ENCODE data around the gene STOM. TPM values are rescaled to one million over a fixed set of nuclear protein-coding genes. Genes with fewer than 3 reads are reported as not detected.
A peak's percentile ranks its signal among the peaks of the same experiment; 100 is the strongest.

STOM gene
- total RNA-seq, 2 experiments from 2014 or later = 34.7 to 44.5 TPM

- ATAC-seq (no peak), DNase-seq (no peak)
- Mint-ChIP-seq H3K27me3 (no peaks in the 10 kb centered on the region), H3K9me3 (ENCODE audit: low read depth) (peaks cover 4% of the 10 kb centered on the region), H3K4me3 (peak overlapping the region; percentile 42), H3K36me3 (ENCODE audit: low read depth) (peaks cover 4% of the 10 kb centered on the region), H3K4me1 (peaks cover 32% of the 10 kb centered on the region), H3K27ac (no peak overlapping the region)
- CTCF ChIA-PET = no interaction called here
- POLR2A ChIA-PET = no interaction called here
- intact Hi-C loops (cut with DNase I, micrococcal nuclease) = loop anchor here in 1 of 2 experiments (2.0 kb wide), 1 partner anchor 33 kb away; no protein-coding TSS in a partner anchor
Observed at GRCh38 chr9:121368138-121368522, 1.9 kb downstream of the STOM start.

GRCh38 chr9:121367306-121368137 is 2.5 kb downstream of the STOM start:
- H3K27ac Mint-ChIP-seq = no peak overlapping the region
- DNase-seq = no peak
- intact Hi-C loops (cut with DNase I, micrococcal nuclease) = loop anchor here in 1 of 2 experiments (2.0 kb wide), 1 partner anchor 33 kb away; no protein-coding TSS in a partner anchor
- H3K9me3 Mint-ChIP-seq (ENCODE audit: low read depth) = peaks cover 4% of the 10 kb centered on the region
- no peak for ATAC-seq
- H3K4me3 Mint-ChIP-seq = peak overlapping the region; percentile 42
- H3K4me1 Mint-ChIP-seq = peaks cover 36% of the 10 kb centered on the region
- no peaks in the 10 kb centered on the region for H3K27me3 Mint-ChIP-seq
- H3K36me3 Mint-ChIP-seq (ENCODE audit: low read depth) = peaks cover 4% of the 10 kb centered on the region
- ChIA-PET POLR2A (no interaction called here), CTCF (no interaction called here)

- peaks cover 4% of the 10 kb centered on the region for H3K9me3 Mint-ChIP-seq (ENCODE audit: low read depth)
- ChIA-PET POLR2A (no interaction called here), CTCF (interaction anchor here (1.0 kb wide), 1 partner anchor 9 kb away, joined by 6 read pairs; no protein-coding TSS in a partner anchor)
- H3K36me3 Mint-ChIP-seq (ENCODE audit: low read depth) = peaks cover 4% of the 10 kb centered on the region
- no peak overlapping the region for H3K27ac Mint-ChIP-seq
- no peak overlapping the region for H3K4me3 Mint-ChIP-seq
- ATAC-seq (no peak), DNase-seq (no peak)
- H3K27me3 Mint-ChIP-seq = no peaks in the 10 kb centered on the region
- H3K4me1 Mint-ChIP-seq = peaks cover 39% of the 10 kb centered on the region
- intact Hi-C loops (cut with DNase I, micrococcal nuclease) = no loop called here
Observed at GRCh38 chr9:121366611-121367192, 3.3 kb downstream of the STOM start.

- intact Hi-C loops (cut with DNase I, micrococcal nuclease) = no loop called here
- POLR2A ChIA-PET = no interaction called here
- peaks cover 3% of the 10 kb centered on the region for H3K36me3 Mint-ChIP-seq (ENCODE audit: low read depth)
Observed at GRCh38 chr9:121365564-121365963, 4.5 kb downstream of the STOM start.

GRCh38 chr9:121364886-121365285 is 5.2 kb downstream of the STOM start:
- intact Hi-C loops (cut with DNase I, micrococcal nuclease) = no loop called here

More at GRCh38 chr9:121365564-121365963, 4.5 kb downstream of the STOM start:
- H3K4me3 Mint-ChIP-seq = no peak overlapping the region
- DNase-seq = no peak
- no peak overlapping the region for H3K27ac Mint-ChIP-seq
- H3K4me1 Mint-ChIP-seq = peaks cover 38% of the 10 kb centered on the region
- CTCF ChIA-PET = interaction anchor here (0.8 to 4.1 kb wide), 3 partner anchors 9 to 45 kb away, joined by 3 to 19 read pairs (median 3); no protein-coding TSS in a partner anchor
- H3K9me3 Mint-ChIP-seq (ENCODE audit: low read depth) = peaks cover 3% of the 10 kb centered on the region
- no peaks in the 10 kb centered on the region for H3K27me3 Mint-ChIP-seq
- ATAC-seq = no peak

GRCh38 chr9:121364077-121364476 is 6.0 kb downstream of the STOM start:
- no peaks in the 10 kb centered on the region for H3K27me3 Mint-ChIP-seq
- peaks cover 39% of the 10 kb centered on the region for H3K4me1 Mint-ChIP-seq
- H3K9me3 Mint-ChIP-seq (ENCODE audit: low read depth) = no peaks in the 10 kb centered on the region
- ChIA-PET POLR2A (no interaction called here), CTCF (interaction anchor here (1.1 to 4.1 kb wide), 3 partner anchors 10 to 48 kb away, joined by 3 to 19 read pairs (median 4); no protein-coding TSS in a partner anchor)
- DNase-seq (no peak), ATAC-seq (no peak)
- H3K4me3 Mint-ChIP-seq = no peak overlapping the region
- H3K27ac Mint-ChIP-seq = no peak overlapping the region
- intact Hi-C loops (cut with DNase I, micrococcal nuclease) = no loop called here
- H3K36me3 Mint-ChIP-seq (ENCODE audit: low read depth) = no peaks in the 10 kb centered on the region

More at GRCh38 chr9:121364886-121365285, 5.2 kb downstream of the STOM start:
- Mint-ChIP-seq H3K27me3 (no peaks in the 10 kb centered on the region), H3K4me3 (no peak overlapping the region), H3K9me3 (ENCODE audit: low read depth) (no peaks in the 10 kb centered on the region), H3K36me3 (ENCODE audit: low read depth) (no peaks in the 10 kb centered on the region), H3K4me1 (peaks cover 35% of the 10 kb centered on the region), H3K27ac (no peak overlapping the region)
- DNase-seq = no peak
- ATAC-seq = no peak
- ChIA-PET POLR2A (no interaction called here), CTCF (interaction anchor here (0.8 to 4.1 kb wide), 5 partner anchors 9 to 49 kb away, joined by 3 to 19 read pairs (median 3); no protein-coding TSS in a partner anchor)

GRCh38 chr9:121363622-121363961 is 6.5 kb downstream of the STOM start:
- ChIA-PET POLR2A (no interaction called here), CTCF (interaction anchor here (1.3 to 4.1 kb wide), 2 partner anchors 43 to 47 kb away, joined by 3 to 19 read pairs; no protein-coding TSS in a partner anchor)
- Mint-ChIP-seq H3K4me3 (no peak overlapping the region), H3K27ac (no peak overlapping the region), H3K27me3 (no peaks in the 10 kb centered on the region), H3K36me3 (ENCODE audit: low read depth) (no peaks in the 10 kb centered on the region), H3K9me3 (ENCODE audit: low read depth) (no peaks in the 10 kb centered on the region), H3K4me1 (peaks cover 39% of the 10 kb centered on the region)
- DNase-seq = no peak
- intact Hi-C loops (cut with DNase I, micrococcal nuclease) = no loop called here
- no peak for ATAC-seq

- intact Hi-C loops (cut with DNase I, micrococcal nuclease) = no loop called here
- ATAC-seq = no peak
- no peak overlapping the region for H3K4me3 Mint-ChIP-seq
- DNase-seq = no peak
- H3K36me3 Mint-ChIP-seq (ENCODE audit: low read depth) = no peaks in the 10 kb centered on the region
- no peaks in the 10 kb centered on the region for H3K27me3 Mint-ChIP-seq
- H3K4me1 Mint-ChIP-seq = peaks cover 39% of the 10 kb centered on the region
- ChIA-PET CTCF (interaction anchor here (1.3 to 4.1 kb wide), 2 partner anchors 43 to 47 kb away, joined by 3 to 19 read pairs; no protein-coding TSS in a partner anchor), POLR2A (no interaction called here)
- H3K9me3 Mint-ChIP-seq (ENCODE audit: low read depth) = no peaks in the 10 kb centered on the region
- no peak overlapping the region for H3K27ac Mint-ChIP-seq
Observed at GRCh38 chr9:121362813-121363621, 7.0 kb downstream of the STOM start.

GRCh38 chr9:121360601-121361374 is 9.3 kb downstream of the STOM start:
- H3K4me3 Mint-ChIP-seq = no peak overlapping the region
- no peak overlapping the region for H3K27ac Mint-ChIP-seq
- H3K9me3 Mint-ChIP-seq (ENCODE audit: low read depth) = no peaks in the 10 kb centered on the region
- ATAC-seq (no peak), DNase-seq (no peak)
- intact Hi-C loops (cut with DNase I, micrococcal nuclease) = no loop called here
- H3K4me1 Mint-ChIP-seq = peaks cover 46% of the 10 kb centered on the region
- no peaks in the 10 kb centered on the region for H3K36me3 Mint-ChIP-seq (ENCODE audit: low read depth)
- CTCF ChIA-PET = interaction anchor here (0.6 to 1.0 kb wide), 2 partner anchors 149 to 1442 kb away, joined by 3 read pairs; no protein-coding TSS in a partner anchor
- no peaks in the 10 kb centered on the region for H3K27me3 Mint-ChIP-seq
- POLR2A ChIA-PET = interaction anchor here (1.1 kb wide), 1 partner anchor 9 kb away, joined by 3 read pairs; no protein-coding TSS in a partner anchor

- H3K27me3 Mint-ChIP-seq = no peaks in the 10 kb centered on the region
- H3K4me3 Mint-ChIP-seq = no peak overlapping the region
- H3K36me3 Mint-ChIP-seq (ENCODE audit: low read depth) = peaks cover 3% of the 10 kb centered on the region
- DNase-seq (no peak), ATAC-seq (no peak)
- peak overlapping the region; percentile 64 for H3K27ac Mint-ChIP-seq
- CTCF ChIA-PET = interaction anchor here (0.6 to 1.7 kb wide), 2 partner anchors 9 to 40 kb away, joined by 3 to 5 read pairs; no protein-coding TSS in a partner anchor
- no peaks in the 10 kb centered on the region for H3K9me3 Mint-ChIP-seq (ENCODE audit: low read depth)
- POLR2A ChIA-PET = interaction anchor here (1.1 kb wide), 1 partner anchor 10 kb away, joined by 3 read pairs; no protein-coding TSS in a partner anchor
- H3K4me1 Mint-ChIP-seq = peaks cover 47% of the 10 kb centered on the region
- intact Hi-C loops (cut with DNase I, micrococcal nuclease) = no loop called here
Observed at GRCh38 chr9:121359351-121360294, 10.4 kb downstream of the STOM start.

Data from activated CD4-positive, alpha-beta T cell treated with anti-CD3 and anti-CD28 coated beads for 36 hours (primary cell).